ENCODE data around the gene INIP.

- TF ChIP-seq CTCF (IDR thresholded peaks at IDR 0.05) = peak; percentile 14
- TF ChIP-seq ZFX (IDR thresholded peaks at IDR 0.05; ENCODE audit: borderline replicate concordance) = no peak
Measured at GRCh38 chr9:112750016-112750763, 32.3 kb upstream of the INIP start, which contains the start of gene SNX30.
